ENCODE measurements around the gene SCUBE3.

The SCUBE3 gene

GRCh38 chr6:35258858-35259193, 45.1 kb downstream of the SCUBE3 start:
- peak overlapping the region; percentile 88 for H2BK120ac ChIP-seq (ENCODE audit: low read depth, low read length)
- H2BK12ac ChIP-seq (ENCODE audit: low read length) = no peak overlapping the region
- no CpG with 5 or more reads among the region's 20 CpGs for WGBS, 2 donors (ENCODE audit: extremely low coverage in 2 of 2, insufficient read length in 2 of 2, insufficient replicate concordance in 1 of 2)
- H4K8ac ChIP-seq (ENCODE audit: low read depth, low read length) = no peak overlapping the region
- H3K9me3 ChIP-seq (replicated peaks in 1 of 2; ENCODE audit: control insufficient read depth in 2 of 2, insufficient read depth in 1 of 2, low read depth in 1 of 2, low read length in 2 of 2) = no peaks in the 10 kb centered on the region
- H4K91ac ChIP-seq (ENCODE audit: low read depth, low read length, poor library complexity) = no peak overlapping the region
- H3K18ac ChIP-seq (ENCODE audit: low read length) = peak overlapping the region; percentile 94
- peak overlapping the region; percentile 69 for H3K4me2 ChIP-seq (ENCODE audit: insufficient read depth, low read length, poor library complexity, severe bottlenecking)
- H3K23ac ChIP-seq (ENCODE audit: low read depth, low read length, poor library complexity) = peak overlapping the region; percentile 92
- peak overlapping the region; percentile 89 for H3K9ac ChIP-seq (ENCODE audit: low read depth, low read length, poor library complexity)
- H2BK15ac ChIP-seq (ENCODE audit: low read length) = peak overlapping the region; percentile 28
- H2BK5ac ChIP-seq (ENCODE audit: low read length) = peak overlapping the region; percentile 93
- H3K4me3 ChIP-seq (ENCODE audit: low read length in 2 of 2) = peak overlapping the region; percentile 78 to 88
- no peak overlapping the region for H3K14ac ChIP-seq (ENCODE audit: low read length)
- peak overlapping the region; percentile 88 for H2AFZ ChIP-seq (ENCODE audit: low read length)
- H3K4ac ChIP-seq (ENCODE audit: low read length) = no peak overlapping the region
- H2AK5ac ChIP-seq (ENCODE audit: low read depth, low read length) = no peak overlapping the region
- peak overlapping the region; percentile 66 for H3K27ac ChIP-seq (replicated peaks; ENCODE audit: low read length)
- H3K27me3 ChIP-seq (ENCODE audit: control insufficient read depth in 3 of 3, insufficient read depth in 3 of 3, low read depth in 1 of 3, low read length in 3 of 3) = no peaks in the 10 kb centered on the region
- H3K36me3 ChIP-seq (replicated peaks in 1 of 2; ENCODE audit: control insufficient read depth in 2 of 2, insufficient read depth in 2 of 2, low read length in 2 of 2) = peaks cover 0 to 1% of the 10 kb centered on the region in 2 donors
- peaks cover 4 to 8% of the 10 kb centered on the region in 2 donors for H3K4me1 ChIP-seq (ENCODE audit: control insufficient read depth in 2 of 2, insufficient read depth in 1 of 2, low read depth in 1 of 2, low read length in 2 of 2)
- DNase-seq (ENCODE audit: low spot score) = no peak
- peaks cover 3% of the 10 kb centered on the region for H3K79me1 ChIP-seq (ENCODE audit: low read depth, low read length)

- no peak within 1 kb of the TSS for H3K4ac ChIP-seq (ENCODE audit: low read length)
- no peak within 1 kb of the TSS for H2AK5ac ChIP-seq (ENCODE audit: low read depth, low read length)
- peak within 1 kb of the TSS; percentile 28 for H2BK15ac ChIP-seq (ENCODE audit: low read length)
- H3K14ac ChIP-seq (ENCODE audit: low read length) = peak within 1 kb of the TSS; percentile 82
- H2BK5ac ChIP-seq (ENCODE audit: low read length) = peak within 1 kb of the TSS; percentile 95
- H3K27ac ChIP-seq (replicated peaks; ENCODE audit: low read length) = peak within 1 kb of the TSS; percentile 91
- H3K9ac ChIP-seq (ENCODE audit: low read depth, low read length, poor library complexity) = peak within 1 kb of the TSS; percentile 95
- H3K18ac ChIP-seq (ENCODE audit: low read length) = peak within 1 kb of the TSS; percentile 100
- no peak within 1 kb of the TSS for H2BK12ac ChIP-seq (ENCODE audit: low read length)
- H3K27me3 ChIP-seq (ENCODE audit: control insufficient read depth in 3 of 3, insufficient read depth in 3 of 3, low read depth in 1 of 3, low read length in 3 of 3) = no peaks in the 10 kb centered on the region
- H2BK120ac ChIP-seq (ENCODE audit: low read depth, low read length) = peak within 1 kb of the TSS; percentile 88
- H4K91ac ChIP-seq (ENCODE audit: low read depth, low read length, poor library complexity) = no peak within 1 kb of the TSS
- peaks cover 3% of the 10 kb centered on the region for H3K79me1 ChIP-seq (ENCODE audit: low read depth, low read length)
- H3K4me1 ChIP-seq (ENCODE audit: control insufficient read depth in 2 of 2, insufficient read depth in 1 of 2, low read depth in 1 of 2, low read length in 2 of 2) = peaks cover 4 to 8% of the 10 kb centered on the region in 2 donors
- DNase-seq (ENCODE audit: low spot score) = peak; percentile 99
- peak within 1 kb of the TSS; percentile 78 to 92 for H3K4me3 ChIP-seq (ENCODE audit: low read length in 2 of 2)
- H2AFZ ChIP-seq (ENCODE audit: low read length) = peak within 1 kb of the TSS; percentile 97
- H4K8ac ChIP-seq (ENCODE audit: low read depth, low read length) = no peak within 1 kb of the TSS
- no peaks in the 10 kb centered on the region for H3K9me3 ChIP-seq (replicated peaks in 1 of 2; ENCODE audit: control insufficient read depth in 2 of 2, insufficient read depth in 1 of 2, low read depth in 1 of 2, low read length in 2 of 2)
- peak within 1 kb of the TSS; percentile 78 for H3K4me2 ChIP-seq (ENCODE audit: insufficient read depth, low read length, poor library complexity, severe bottlenecking)
- H3K23ac ChIP-seq (ENCODE audit: low read depth, low read length, poor library complexity) = peak within 1 kb of the TSS; percentile 92
- H3K36me3 ChIP-seq (replicated peaks in 1 of 2; ENCODE audit: control insufficient read depth in 2 of 2, insufficient read depth in 2 of 2, low read length in 2 of 2) = no peaks in the 10 kb centered on the region
- no CpG with 5 or more reads among the region's 82 CpGs for WGBS, 2 donors (ENCODE audit: extremely low coverage in 2 of 2, insufficient read length in 2 of 2, insufficient replicate concordance in 1 of 2)
Measured at GRCh38 chr6:35259194-35259947, 45.6 kb downstream of the SCUBE3 start, which contains the start of gene ZNF76. Gene ZNF76, plus strand, starts transcription at chr6:35259735. Its CDS starts 21,417 bp downstream, at chr6:35281152.

GRCh38 chr6:35259948-35260590, 46.3 kb downstream of the SCUBE3 start:
- H3K14ac ChIP-seq (ENCODE audit: low read length) = peak overlapping the region; percentile 82
- peak overlapping the region; percentile 95 for H3K9ac ChIP-seq (ENCODE audit: low read depth, low read length, poor library complexity)
- no peaks in the 10 kb centered on the region for H3K36me3 ChIP-seq (replicated peaks in 1 of 2; ENCODE audit: control insufficient read depth in 2 of 2, insufficient read depth in 2 of 2, low read length in 2 of 2)
- no CpG with 5 or more reads among the region's 23 CpGs for WGBS, 2 donors (ENCODE audit: extremely low coverage in 2 of 2, insufficient read length in 2 of 2, insufficient replicate concordance in 1 of 2)
- peak; percentile 38 for DNase-seq (ENCODE audit: low spot score)
- H3K4ac ChIP-seq (ENCODE audit: low read length) = no peak overlapping the region
- peak overlapping the region; percentile 78 to 92 for H3K4me3 ChIP-seq (ENCODE audit: low read length in 2 of 2)
- H3K4me1 ChIP-seq (ENCODE audit: control insufficient read depth in 2 of 2, insufficient read depth in 1 of 2, low read depth in 1 of 2, low read length in 2 of 2) = peaks cover 4 to 8% of the 10 kb centered on the region in 2 donors
- no peak overlapping the region for H2BK15ac ChIP-seq (ENCODE audit: low read length)
- no peak overlapping the region for H4K8ac ChIP-seq (ENCODE audit: low read depth, low read length)
- no peak overlapping the region for H2AK5ac ChIP-seq (ENCODE audit: low read depth, low read length)
- H3K27me3 ChIP-seq (ENCODE audit: control insufficient read depth in 3 of 3, insufficient read depth in 3 of 3, low read depth in 1 of 3, low read length in 3 of 3) = no peaks in the 10 kb centered on the region
- peak overlapping the region; percentile 97 for H2AFZ ChIP-seq (ENCODE audit: low read length)
- peak overlapping the region; percentile 78 for H3K4me2 ChIP-seq (ENCODE audit: insufficient read depth, low read length, poor library complexity, severe bottlenecking)
- no peak overlapping the region for H4K91ac ChIP-seq (ENCODE audit: low read depth, low read length, poor library complexity)
- peak overlapping the region; percentile 92 for H3K23ac ChIP-seq (ENCODE audit: low read depth, low read length, poor library complexity)
- peaks cover 3% of the 10 kb centered on the region for H3K79me1 ChIP-seq (ENCODE audit: low read depth, low read length)
- H2BK120ac ChIP-seq (ENCODE audit: low read depth, low read length) = no peak overlapping the region
- peak overlapping the region; percentile 91 for H3K27ac ChIP-seq (replicated peaks; ENCODE audit: low read length)
- H2BK5ac ChIP-seq (ENCODE audit: low read length) = peak overlapping the region; percentile 95
- H3K18ac ChIP-seq (ENCODE audit: low read length) = peak overlapping the region; percentile 100
- no peak overlapping the region for H2BK12ac ChIP-seq (ENCODE audit: low read length)
- no peaks in the 10 kb centered on the region for H3K9me3 ChIP-seq (replicated peaks in 1 of 2; ENCODE audit: control insufficient read depth in 2 of 2, insufficient read depth in 1 of 2, low read depth in 1 of 2, low read length in 2 of 2)

All from neuronal stem cell (in vitro differentiated cells).